ENCODE measurements around the gene ZNF398.

- TF ChIP-seq CTCF (IDR thresholded peaks at IDR 0.05) (no peak), POLR2AphosphoS5 (IDR thresholded peaks at IDR 0.05) (no peak)
These were observed 21.9 kb upstream of the ZNF398 start for GRCh38 chr7:149125189-149125862.

Data from sigmoid colon (tissue), 4 donors.